PC-9 (cell line): Measurements from ENCODE around the gene DPP10.

Experiments
- CTCF ChIP-seq: fragments of 200-600 bp; sonication (generic); conservative IDR thresholded peaks from 2 replicates; pipeline ENCODE4 v1.6.1; 2017; ENCODE audit warnings: mixed run types, antibody characterized with exemption, mild to moderate bottlenecking, moderate library complexity
- EZH2 ChIP-seq: fragments of 200-600 bp; sonication (generic); IDR thresholded peaks from 2 replicates; pipeline ENCODE4 v1.8.0; 2017; ENCODE audit warnings: antibody characterized with exemption, low read depth

GRCh38 chr2:114937366-114937930 lies 495.0 kb downstream of the DPP10 start:
- TF ChIP-seq CTCF (no peak), EZH2 (no peak)
